Hematopoietic multipotent progenitor cell treated with erythropoietin and hydrocortisone succinate and interleukin-3 and kit ligand, for 17 days (in vitro differentiated cells): Measurements from ENCODE around the gene KCNT1.
"Not testable (repeated sequence)": the region's sequence is repeated elsewhere in the genome, so short reads cannot be mapped to it uniquely, and the experiment has no call there.

Experiments
- DNase-seq: peaks from one replicate; pipeline ENCODE4 v3.0.0-alpha.2; 2015; ENCODE audit warnings: low spot score

KCNT1 gene

GRCh38 chr9:135672786-135673185 is 29.2 kb upstream of the KCNT1 start:
- DNase-seq = not testable (repeated sequence)

GRCh38 chr9:135673941-135674340 is 28.0 kb upstream of the KCNT1 start:
- DNase-seq = no peak

GRCh38 chr9:135674977-135675376 is 27.0 kb upstream of the KCNT1 start:
- no peak for DNase-seq

GRCh38 chr9:135676891-135677290 is 25.1 kb upstream of the KCNT1 start:
- DNase-seq = no peak

- no peak for DNase-seq
Observed at GRCh38 chr9:135677641-135678168, 24.3 kb upstream of the KCNT1 start.

GRCh38 chr9:135678236-135679017 is 23.6 kb upstream of the KCNT1 start:
- no peak for DNase-seq

- DNase-seq = no peak
Observed at GRCh38 chr9:135680056-135680455, 21.9 kb upstream of the KCNT1 start.

GRCh38 chr9:135681161-135681560 is 20.8 kb upstream of the KCNT1 start:
- DNase-seq = no peak

GRCh38 chr9:135683401-135684034 is 18.5 kb upstream of the KCNT1 start:
- DNase-seq = no peak

- no peak for DNase-seq
Observed at GRCh38 chr9:135684691-135685090, 17.3 kb upstream of the KCNT1 start.

GRCh38 chr9:135687216-135687615 is 14.8 kb upstream of the KCNT1 start:
- no peak for DNase-seq

- no peak for DNase-seq
Observed at GRCh38 chr9:135689011-135689410, 13.0 kb upstream of the KCNT1 start.

GRCh38 chr9:135690836-135691570 is 11.0 kb upstream of the KCNT1 start:
- no peak for DNase-seq

- no peak for DNase-seq
Observed at GRCh38 chr9:135692410-135692809, 9.6 kb upstream of the KCNT1 start.

GRCh38 chr9:135693265-135693664 is 8.7 kb upstream of the KCNT1 start:
- DNase-seq = no peak

GRCh38 chr9:135693771-135694170 is 8.2 kb upstream of the KCNT1 start:
- DNase-seq = no peak

- DNase-seq = no peak
Observed at GRCh38 chr9:135694414-135694813, 7.6 kb upstream of the KCNT1 start.

- no peak for DNase-seq
Observed at GRCh38 chr9:135695036-135695435, 6.9 kb upstream of the KCNT1 start.

GRCh38 chr9:135695642-135696041 is 6.3 kb upstream of the KCNT1 start:
- DNase-seq = no peak

GRCh38 chr9:135696446-135696845 is 5.5 kb upstream of the KCNT1 start:
- DNase-seq = no peak

GRCh38 chr9:135697226-135697625 is 4.8 kb upstream of the KCNT1 start:
- no peak for DNase-seq

GRCh38 chr9:135698236-135698635 is 3.7 kb upstream of the KCNT1 start:
- DNase-seq = no peak

- no peak for DNase-seq
Observed at GRCh38 chr9:135698767-135699166, 3.2 kb upstream of the KCNT1 start.
